Keratinocyte (primary cell): Measurements from ENCODE around the gene SLC39A9.

Experiments
- EZH2 ChIP-seq: IDR thresholded peaks from one replicate; pipeline ENCODE4 v1.6.1; 2012; ENCODE audit warnings: inconsistent platforms, mild to moderate bottlenecking, low read length, moderate library complexity
- TF ChIP-seq, protein P1 (sequence below), 3 experiments: IDR thresholded peaks in 1 of 3; conservative IDR thresholded peaks in 1 of 3; optimal IDR thresholded peaks in 1 of 3; 2 replicates in 2 of 3; 3 replicates in 1 of 3; pipeline versions ENCODE3 to v1.5.1; 2011; ENCODE audit warnings: low read length in 3 of 3, mild to moderate bottlenecking in 3 of 3, moderate library complexity in 2 of 3, control low read depth in 1 of 3, inconsistent platforms in 1 of 3; ENCODE audit not compliant: insufficient read depth in 2 of 3; ENCODE audit errors: extremely low read depth in 1 of 3

DNA sequence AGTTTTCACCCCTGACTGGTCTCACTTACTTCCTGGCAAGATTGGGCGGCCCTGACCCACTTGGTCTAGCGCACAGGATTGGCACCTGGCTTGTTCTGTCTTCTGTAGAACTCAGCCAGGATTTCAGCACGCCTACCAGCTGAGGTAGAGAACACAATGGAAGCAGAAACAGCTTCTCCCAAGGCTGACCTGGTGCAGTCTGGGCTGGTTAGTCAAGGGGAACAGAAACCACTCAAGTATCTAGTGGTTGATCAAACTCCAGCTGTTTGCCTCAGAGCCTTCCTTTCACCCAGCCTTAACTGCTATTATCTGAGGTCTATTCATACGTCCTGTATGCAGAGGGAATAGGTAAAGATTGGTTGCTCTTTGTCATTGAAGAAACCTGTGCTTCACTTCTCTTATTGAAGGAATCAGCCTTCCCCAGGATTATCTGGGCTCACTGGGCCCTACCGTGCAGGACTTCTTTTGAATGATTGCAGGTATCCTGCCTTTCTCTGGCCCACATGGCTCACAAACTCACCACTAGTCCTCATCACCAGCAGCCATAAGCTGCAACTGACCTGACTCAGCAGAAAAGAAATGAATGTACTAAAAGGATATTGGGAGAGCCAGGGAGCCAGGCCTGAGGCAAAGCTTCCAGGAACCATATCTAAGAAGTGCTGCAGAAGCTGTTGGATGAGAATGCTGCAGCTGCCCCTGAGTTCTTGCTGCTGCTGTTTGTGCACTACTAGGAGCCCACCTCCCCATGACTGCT, 83.5 kb downstream of the SLC39A9 start:
- TF ChIP-seq, protein P1, sequence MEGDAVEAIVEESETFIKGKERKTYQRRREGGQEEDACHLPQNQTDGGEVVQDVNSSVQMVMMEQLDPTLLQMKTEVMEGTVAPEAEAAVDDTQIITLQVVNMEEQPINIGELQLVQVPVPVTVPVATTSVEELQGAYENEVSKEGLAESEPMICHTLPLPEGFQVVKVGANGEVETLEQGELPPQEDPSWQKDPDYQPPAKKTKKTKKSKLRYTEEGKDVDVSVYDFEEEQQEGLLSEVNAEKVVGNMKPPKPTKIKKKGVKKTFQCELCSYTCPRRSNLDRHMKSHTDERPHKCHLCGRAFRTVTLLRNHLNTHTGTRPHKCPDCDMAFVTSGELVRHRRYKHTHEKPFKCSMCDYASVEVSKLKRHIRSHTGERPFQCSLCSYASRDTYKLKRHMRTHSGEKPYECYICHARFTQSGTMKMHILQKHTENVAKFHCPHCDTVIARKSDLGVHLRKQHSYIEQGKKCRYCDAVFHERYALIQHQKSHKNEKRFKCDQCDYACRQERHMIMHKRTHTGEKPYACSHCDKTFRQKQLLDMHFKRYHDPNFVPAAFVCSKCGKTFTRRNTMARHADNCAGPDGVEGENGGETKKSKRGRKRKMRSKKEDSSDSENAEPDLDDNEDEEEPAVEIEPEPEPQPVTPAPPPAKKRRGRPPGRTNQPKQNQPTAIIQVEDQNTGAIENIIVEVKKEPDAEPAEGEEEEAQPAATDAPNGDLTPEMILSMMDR (optimal IDR thresholded peaks at IDR 0.05 in 1 of 3, IDR thresholded peaks at IDR 0.05 in 1 of 3, conservative IDR thresholded peaks at IDR 0.05 in 1 of 3; ENCODE audit: extremely low read depth in 1 of 3, insufficient read depth in 2 of 3, low read length in 3 of 3) = no peak
- no peak for TF ChIP-seq EZH2
